ENCODE data around the gene OR51B6. TPM values are rescaled to one million over a fixed set of nuclear protein-coding genes. Genes with fewer than 3 reads are reported as not detected.

Gene OR51B6
- total RNA-seq, 1 experiment from 2014 or later: not detected

DNA sequence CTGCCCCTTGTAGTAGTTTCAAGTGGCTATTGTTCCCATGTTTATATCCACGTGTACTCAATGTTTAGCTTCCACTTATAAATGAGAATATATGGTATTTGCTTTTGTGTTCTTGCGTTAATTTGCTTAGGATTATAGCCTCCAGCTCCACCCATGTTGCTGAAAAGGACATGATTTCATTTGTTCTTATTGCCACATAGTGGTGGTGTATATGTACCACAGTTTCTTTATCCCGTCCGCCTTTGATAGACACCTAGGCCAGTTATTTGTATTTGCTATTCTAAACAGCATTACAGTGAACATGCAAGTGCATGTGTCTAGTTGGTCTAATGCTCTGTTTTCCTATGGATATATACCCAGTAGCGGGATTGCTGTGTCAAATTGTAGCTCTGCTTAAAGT lies 34.0 kb upstream of the OR51B6 start:
- no peaks in the 10 kb centered on the region for H3K27me3 ChIP-seq (replicated peaks; ENCODE audit: insufficient read depth, low read depth, low read length, poor library complexity)
- no peak overlapping the region for H3K4me3 ChIP-seq (ENCODE audit: low read depth, low read length, poor library complexity, severe bottlenecking)
- no peaks in the 10 kb centered on the region for H3K4me1 ChIP-seq (ENCODE audit: insufficient read depth, low read length, poor library complexity, severe bottlenecking)
- peak; percentile 24; the same call in 1 of the 2 replicates for TF ChIP-seq CTCF (conservative IDR thresholded peaks at IDR 0.05; ENCODE audit: low read depth, low read length)
- TF ChIP-seq EZH2 (IDR thresholded peaks at IDR 0.05; ENCODE audit: borderline replicate concordance, low read depth, low read length, poor library complexity, severe bottlenecking): no peak
- H3K9me3 ChIP-seq (ENCODE audit: low read depth, low read length, poor library complexity, severe bottlenecking): no peaks in the 10 kb centered on the region
- ChIA-PET POLR2A (ENCODE audit: low non-redundant PET) (no interaction called here), CTCF (no interaction called here)
- intact Hi-C loops (cut with micrococcal nuclease; ENCODE audit: unreplicated experiment): no loop called here
- no peak overlapping the region for H3K27ac ChIP-seq (ENCODE audit: low read depth, low read length, poor library complexity, severe bottlenecking)
- peak; percentile 1 for DNase-seq (ENCODE audit: low spot score)
- BruUV-seq (replicated peaks): no TSS peak
- H3K36me3 ChIP-seq (ENCODE audit: insufficient read depth, low read length, poor library complexity, severe bottlenecking): no peaks in the 10 kb centered on the region

- Histone ChIP-seq H3K9me3 (ENCODE audit: low read depth, low read length, poor library complexity, severe bottlenecking) (no peaks in the 10 kb centered on the region), H3K27ac (ENCODE audit: low read depth, low read length, poor library complexity, severe bottlenecking) (no peak within 1 kb of the TSS), H3K27me3 (replicated peaks; ENCODE audit: insufficient read depth, low read depth, low read length, poor library complexity) (no peaks in the 10 kb centered on the region), H3K36me3 (ENCODE audit: insufficient read depth, low read length, poor library complexity, severe bottlenecking) (no peaks in the 10 kb centered on the region), H3K4me1 (ENCODE audit: insufficient read depth, low read length, poor library complexity, severe bottlenecking) (no peaks in the 10 kb centered on the region), H3K4me3 (ENCODE audit: low read depth, low read length, poor library complexity, severe bottlenecking) (no peak within 1 kb of the TSS)
- ChIA-PET POLR2A (ENCODE audit: low non-redundant PET) (no interaction called here), CTCF (no interaction called here)
- TF ChIP-seq CTCF (conservative IDR thresholded peaks at IDR 0.05; ENCODE audit: low read depth, low read length) (no peak), EZH2 (IDR thresholded peaks at IDR 0.05; ENCODE audit: borderline replicate concordance, low read depth, low read length, poor library complexity, severe bottlenecking) (no peak)
- DNase-seq (ENCODE audit: low spot score): no peak
- no TSS peak for BruUV-seq (replicated peaks)
- intact Hi-C loops (cut with micrococcal nuclease; ENCODE audit: unreplicated experiment): no loop called here
Measured at GRCh38 chr11:5324197-5324596, 27.1 kb upstream of the OR51B6 start, which contains the start of gene OR51B2. Gene OR51B2, minus strand, starts transcription at chr11:5324297. Its CDS starts 0 bp downstream, at chr11:5324297.

DNA sequence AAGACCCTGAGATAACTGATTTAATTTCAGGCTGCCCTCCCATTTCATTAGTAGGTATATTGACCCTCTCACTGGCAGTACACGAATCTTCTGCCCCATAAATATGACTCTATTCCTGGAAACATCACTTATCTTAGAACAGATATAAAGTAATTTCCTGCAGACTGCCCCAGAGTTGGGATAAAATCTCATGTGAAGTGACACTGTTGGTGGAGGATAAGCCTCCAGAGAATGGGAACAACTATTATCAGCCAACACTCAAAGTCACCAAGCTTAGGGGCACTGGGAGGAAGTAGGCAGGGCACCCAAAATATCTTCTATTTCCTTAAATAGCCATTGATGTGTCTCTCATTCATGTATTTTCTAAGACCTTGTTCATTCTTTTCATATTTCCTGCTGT lies 16.1 kb upstream of the OR51B6 start:
- TF ChIP-seq EZH2 (IDR thresholded peaks at IDR 0.05; ENCODE audit: borderline replicate concordance, low read depth, low read length, poor library complexity, severe bottlenecking): no peak
- no peak for TF ChIP-seq CTCF (conservative IDR thresholded peaks at IDR 0.05; ENCODE audit: low read depth, low read length)
- ChIA-PET CTCF (no interaction called here), POLR2A (ENCODE audit: low non-redundant PET) (no interaction called here)
- Histone ChIP-seq H3K9me3 (ENCODE audit: low read depth, low read length, poor library complexity, severe bottlenecking) (no peaks in the 10 kb centered on the region), H3K4me1 (ENCODE audit: insufficient read depth, low read length, poor library complexity, severe bottlenecking) (no peaks in the 10 kb centered on the region), H3K4me3 (ENCODE audit: low read depth, low read length, poor library complexity, severe bottlenecking) (no peak overlapping the region), H3K27me3 (replicated peaks; ENCODE audit: insufficient read depth, low read depth, low read length, poor library complexity) (no peaks in the 10 kb centered on the region), H3K36me3 (ENCODE audit: insufficient read depth, low read length, poor library complexity, severe bottlenecking) (no peaks in the 10 kb centered on the region), H3K27ac (ENCODE audit: low read depth, low read length, poor library complexity, severe bottlenecking) (no peak overlapping the region)
- DNase-seq (ENCODE audit: low spot score): no peak
- BruUV-seq (replicated peaks): no TSS peak
- intact Hi-C loops (cut with micrococcal nuclease; ENCODE audit: unreplicated experiment): no loop called here

All from A673 (cell line).